8988T (cell line): ENCODE measurements around the gene METTL16.

ENCODE experiments used
- DNase-seq: peaks from one replicate; pipeline ENCODE4 v3.0.0; 2011

Gene METTL16

GRCh38 chr17:2406903-2407790 lies 104.5 kb downstream of the METTL16 start:
- no peak for DNase-seq

GRCh38 chr17:2406271-2406902 lies 105.3 kb downstream of the METTL16 start:
- no peak for DNase-seq

DNA sequence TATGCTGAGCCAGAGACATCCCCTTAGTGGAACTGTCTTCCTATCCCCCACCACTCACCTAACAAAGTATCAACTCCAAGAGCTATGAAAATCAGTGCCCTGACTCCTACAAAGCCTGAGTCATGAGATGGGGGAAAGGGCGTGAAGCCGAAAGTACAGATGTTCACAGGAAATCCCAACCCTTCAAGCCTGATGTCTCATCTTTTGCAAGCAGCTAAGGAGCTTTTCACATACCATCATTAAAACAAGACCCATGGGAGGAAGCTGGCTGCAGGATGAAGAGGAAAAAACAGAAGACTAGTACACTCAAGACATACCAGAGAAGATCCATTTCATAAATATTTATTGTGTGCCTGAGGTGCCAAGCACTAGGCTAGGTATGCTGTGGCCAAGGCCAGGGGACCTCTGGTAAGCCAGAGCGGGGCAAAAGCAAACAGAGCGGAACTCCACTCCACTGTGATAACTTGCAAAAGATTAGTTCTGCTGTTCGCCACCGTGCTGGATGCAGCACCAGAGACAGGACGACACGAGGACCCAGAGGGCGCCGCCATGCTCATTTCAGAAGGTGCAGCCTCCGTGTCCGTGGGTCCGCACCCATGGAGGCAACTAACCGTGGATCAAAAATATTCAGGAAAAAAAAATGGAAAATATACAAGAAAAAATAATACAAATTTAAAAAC lies 106.3 kb downstream of the METTL16 start:
- no peak for DNase-seq

- no peak for DNase-seq
Observed at GRCh38 chr17:2403044-2403443, 108.6 kb downstream of the METTL16 start.

DNA sequence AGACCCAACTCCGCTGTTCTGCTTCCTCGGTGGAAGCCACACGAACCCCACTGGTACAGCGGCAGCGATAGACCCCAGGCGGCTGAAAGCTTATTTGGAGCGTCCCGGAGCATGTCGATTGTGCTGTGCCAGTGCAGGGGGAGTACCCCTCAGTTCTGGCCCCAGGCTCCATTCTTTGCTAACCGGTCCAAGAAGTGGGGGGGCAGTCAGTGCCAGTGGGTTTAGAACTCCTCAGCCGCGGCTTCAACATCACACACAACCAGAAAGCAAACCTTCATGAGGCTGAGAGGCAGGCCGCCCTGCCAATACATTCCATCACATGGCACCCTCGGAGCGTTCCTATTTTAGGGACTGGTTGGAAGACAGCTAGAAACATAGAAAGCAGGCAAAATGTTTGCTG lies 109.1 kb downstream of the METTL16 start:
- no peak for DNase-seq

GRCh38 chr17:2401426-2402221 lies 110.1 kb downstream of the METTL16 start:
- DNase-seq = peak; percentile 95

DNA sequence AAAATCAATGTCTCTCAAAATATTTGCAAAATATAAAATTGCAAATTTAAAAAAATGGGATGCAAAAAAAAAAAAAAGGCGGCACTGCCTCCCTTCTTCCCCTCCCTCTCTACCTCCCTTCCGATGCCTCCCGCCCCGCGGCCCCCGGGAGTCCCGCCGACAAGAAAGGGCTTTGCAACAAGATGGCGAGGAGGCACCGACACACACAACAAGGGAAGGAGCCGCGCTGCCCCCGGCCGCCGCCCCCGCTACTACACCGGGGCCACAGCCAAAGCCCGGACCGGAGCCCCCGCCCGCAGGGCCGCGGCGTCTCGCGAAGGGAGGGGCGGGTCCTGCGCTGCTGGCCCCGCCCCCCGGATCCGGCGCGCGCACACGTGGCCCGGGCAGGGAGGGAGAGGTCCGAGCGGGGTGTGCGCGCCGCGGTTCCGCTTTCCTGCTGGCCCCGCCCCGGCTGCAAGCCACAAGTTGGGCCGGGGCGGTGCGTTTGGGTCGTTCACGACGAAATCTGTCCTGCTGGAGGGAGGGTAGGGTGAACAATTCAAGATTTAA lies 110.7 kb downstream of the METTL16 start, which contains the start of gene MNT:
TSS of gene MNT (minus strand) at position 184 of the 549 bp plus-strand sequence. CDS start 348 bp downstream, outside the sequence.
- peak; percentile 90 for DNase-seq

GRCh38 chr17:2400474-2400866 lies 111.2 kb downstream of the METTL16 start:
- DNase-seq = no peak

DNA sequence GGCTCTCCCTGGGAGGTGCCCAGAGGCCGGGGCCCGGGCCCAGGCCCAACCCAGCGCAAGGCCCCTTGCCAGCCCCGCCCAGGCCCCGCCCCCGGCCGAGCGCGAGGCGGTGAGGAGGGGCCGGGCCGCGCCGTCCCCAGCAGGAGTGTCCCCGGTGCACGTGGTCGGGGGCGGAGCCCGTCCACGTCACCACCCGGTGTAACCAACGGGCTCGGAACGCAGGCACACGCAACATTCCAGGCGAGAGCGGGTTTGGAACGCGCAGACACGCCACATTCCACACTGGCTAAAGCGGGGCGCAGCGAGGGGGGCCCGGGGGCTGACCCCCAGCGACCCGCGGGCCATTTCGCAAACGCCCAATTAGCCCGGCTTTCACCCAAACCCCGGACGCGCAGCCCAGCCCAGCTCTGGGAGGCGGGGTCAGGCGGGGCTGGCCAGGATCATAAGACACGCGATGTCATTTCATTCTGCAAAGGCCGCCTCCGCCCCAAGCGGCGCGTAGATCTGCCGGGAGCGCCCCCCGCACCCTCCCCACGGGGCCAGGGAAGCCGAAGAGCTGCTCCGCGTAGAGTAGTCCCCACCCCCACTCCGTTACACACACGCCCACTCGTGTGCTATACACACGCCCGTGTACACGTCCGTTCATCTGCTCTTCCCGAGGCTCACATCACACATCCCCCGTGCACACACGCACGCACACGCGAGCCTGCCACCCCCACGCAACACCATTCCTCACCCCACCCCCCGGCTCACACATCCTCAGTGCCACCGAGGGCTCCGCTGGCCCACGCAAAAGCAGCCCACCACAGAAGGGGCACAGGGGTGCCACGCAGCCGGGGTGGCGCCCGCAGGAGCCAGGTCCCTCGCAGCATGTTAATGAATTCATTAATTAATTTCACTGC lies 111.9 kb downstream of the METTL16 start:
- DNase-seq = peak; percentile 96

GRCh38 chr17:2398655-2399571 lies 112.8 kb downstream of the METTL16 start:
- DNase-seq = no peak

DNA sequence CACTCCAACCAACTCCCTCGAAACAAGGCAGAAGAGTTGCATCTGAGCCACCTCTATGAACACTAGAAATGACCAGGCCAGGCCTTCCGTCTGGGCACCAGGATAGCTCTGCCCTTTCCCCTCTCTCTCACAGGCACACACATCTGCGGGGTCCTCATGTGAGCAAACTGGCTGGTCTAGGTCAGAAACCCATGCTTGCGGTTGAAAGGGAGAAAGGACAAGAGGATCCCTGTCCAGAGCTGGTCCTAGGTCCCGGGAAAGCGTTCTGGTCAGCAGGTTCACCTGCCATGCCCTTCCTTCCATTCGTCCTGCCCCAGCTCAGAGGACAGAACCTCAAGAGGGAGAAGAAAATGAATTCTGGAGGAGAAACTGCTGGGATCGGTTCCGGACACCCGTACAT lies 113.5 kb downstream of the METTL16 start:
- no peak for DNase-seq

- DNase-seq = no peak
Observed at GRCh38 chr17:2397247-2398171, 114.2 kb downstream of the METTL16 start.

- peak; percentile 80 for DNase-seq
Observed at GRCh38 chr17:2396568-2397246, 115.0 kb downstream of the METTL16 start.

- no peak for DNase-seq
Observed at GRCh38 chr17:2396192-2396567, 115.5 kb downstream of the METTL16 start.

GRCh38 chr17:2395258-2396181 lies 116.2 kb downstream of the METTL16 start:
- no peak for DNase-seq

- DNase-seq = no peak
Observed at GRCh38 chr17:2394775-2395201, 116.9 kb downstream of the METTL16 start.
